WERI-Rb-1 (cell line): ENCODE results near the gene FHAD1.
"Not testable (repeated sequence)": the region's sequence is repeated elsewhere in the genome, so short reads cannot be mapped to it uniquely, and the experiment has no call there.

Source experiments
- DNase-seq: peaks from one replicate; pipeline ENCODE4 v3.0.0-alpha.2; 2020
- H3K27ac ChIP-seq: fragments of 250-450 bp; sonication (Bioruptor Pico); 2 replicates; pipeline ENCODE4 v1.5.1; 2020; ENCODE audit warnings: mild to moderate bottlenecking, moderate library complexity
- H3K27me3 ChIP-seq: fragments of 250-450 bp; sonication (Bioruptor Pico); 2 replicates; pipeline ENCODE4 v1.5.1; 2021; ENCODE audit warnings: mild to moderate bottlenecking, low read depth, moderate library complexity; ENCODE audit not compliant: insufficient read depth, severe bottlenecking
- H3K36me3 ChIP-seq: fragments of 250-450 bp; sonication (Bioruptor Pico); 2 replicates; pipeline ENCODE4 v1.5.1; 2020; ENCODE audit warnings: mild to moderate bottlenecking, moderate library complexity
- H3K4me3 ChIP-seq: 2 replicates; pipeline ENCODE4 v1.5.1; 2011; ENCODE audit warnings: low read depth, mild to moderate bottlenecking, control low read depth, low read length
- H3K9me3 ChIP-seq: fragments of 250-450 bp; sonication (Bioruptor Pico); 2 replicates; pipeline ENCODE4 v1.5.1; 2021; ENCODE audit warnings: mild to moderate bottlenecking, moderate library complexity; ENCODE audit not compliant: severe bottlenecking
- TF ChIP-seq, protein P1 (sequence below): IDR thresholded peaks from 2 replicates; pipeline ENCODE4 v1.5.1; 2011; ENCODE audit warnings: low read depth, mild to moderate bottlenecking, control low read depth, inconsistent platforms, low read length

FHAD1 gene

DNA sequence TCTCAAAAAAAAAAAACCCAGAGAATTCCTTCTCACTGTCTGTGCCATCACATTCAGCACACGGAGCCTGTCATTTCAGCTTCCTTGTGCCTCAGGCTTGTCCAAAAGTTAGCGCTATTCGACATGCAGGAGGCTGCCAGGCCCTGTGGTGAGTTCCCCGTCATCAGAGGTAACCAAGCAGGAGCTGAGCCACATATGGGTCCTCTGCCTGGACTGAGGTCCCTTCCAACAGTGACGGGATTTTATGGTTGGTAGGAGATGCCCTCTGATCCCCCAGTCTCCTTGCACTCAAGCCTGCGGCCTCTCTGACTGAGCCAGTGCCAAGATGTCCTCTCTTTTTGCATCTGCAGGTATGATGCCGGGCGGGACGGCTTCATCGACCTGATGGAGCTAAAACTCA is 178.5 kb downstream of the FHAD1 start:
- Histone ChIP-seq H3K36me3 (peaks cover 74% of the 10 kb centered on the region), H3K4me3 (no peak overlapping the region), H3K9me3 (peaks cover 1% of the 10 kb centered on the region), H3K27me3 (no peaks in the 10 kb centered on the region), H3K27ac (no peak overlapping the region)
- TF ChIP-seq, protein P1, sequence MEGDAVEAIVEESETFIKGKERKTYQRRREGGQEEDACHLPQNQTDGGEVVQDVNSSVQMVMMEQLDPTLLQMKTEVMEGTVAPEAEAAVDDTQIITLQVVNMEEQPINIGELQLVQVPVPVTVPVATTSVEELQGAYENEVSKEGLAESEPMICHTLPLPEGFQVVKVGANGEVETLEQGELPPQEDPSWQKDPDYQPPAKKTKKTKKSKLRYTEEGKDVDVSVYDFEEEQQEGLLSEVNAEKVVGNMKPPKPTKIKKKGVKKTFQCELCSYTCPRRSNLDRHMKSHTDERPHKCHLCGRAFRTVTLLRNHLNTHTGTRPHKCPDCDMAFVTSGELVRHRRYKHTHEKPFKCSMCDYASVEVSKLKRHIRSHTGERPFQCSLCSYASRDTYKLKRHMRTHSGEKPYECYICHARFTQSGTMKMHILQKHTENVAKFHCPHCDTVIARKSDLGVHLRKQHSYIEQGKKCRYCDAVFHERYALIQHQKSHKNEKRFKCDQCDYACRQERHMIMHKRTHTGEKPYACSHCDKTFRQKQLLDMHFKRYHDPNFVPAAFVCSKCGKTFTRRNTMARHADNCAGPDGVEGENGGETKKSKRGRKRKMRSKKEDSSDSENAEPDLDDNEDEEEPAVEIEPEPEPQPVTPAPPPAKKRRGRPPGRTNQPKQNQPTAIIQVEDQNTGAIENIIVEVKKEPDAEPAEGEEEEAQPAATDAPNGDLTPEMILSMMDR, result no peak
- DNase-seq, result no peak

DNA sequence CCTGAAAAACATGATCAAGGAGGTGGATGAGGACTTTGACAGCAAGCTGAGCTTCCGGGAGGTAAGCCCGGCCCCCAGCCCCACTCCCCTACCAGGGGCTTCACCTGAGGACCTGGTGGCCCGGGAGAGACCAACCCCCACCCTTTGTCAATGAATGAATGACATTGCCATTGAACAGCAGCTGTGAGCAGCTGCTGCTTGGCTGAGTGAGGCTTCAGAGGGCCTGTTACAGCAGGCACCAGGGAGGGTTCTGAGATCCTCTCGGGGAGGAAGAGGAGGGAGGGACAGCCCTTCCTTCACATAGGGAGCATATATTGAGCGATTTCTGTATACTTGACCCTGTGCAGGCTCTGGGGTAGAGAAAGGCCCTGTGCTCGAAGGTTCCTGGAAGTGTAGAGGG is 178.9 kb downstream of the FHAD1 start:
- Histone ChIP-seq H3K9me3 (no peaks in the 10 kb centered on the region), H3K27ac (no peak overlapping the region), H3K36me3 (peaks cover 74% of the 10 kb centered on the region), H3K4me3 (no peak overlapping the region), H3K27me3 (no peaks in the 10 kb centered on the region)
- no peak for DNase-seq
- TF ChIP-seq, protein P1, result no peak

DNA sequence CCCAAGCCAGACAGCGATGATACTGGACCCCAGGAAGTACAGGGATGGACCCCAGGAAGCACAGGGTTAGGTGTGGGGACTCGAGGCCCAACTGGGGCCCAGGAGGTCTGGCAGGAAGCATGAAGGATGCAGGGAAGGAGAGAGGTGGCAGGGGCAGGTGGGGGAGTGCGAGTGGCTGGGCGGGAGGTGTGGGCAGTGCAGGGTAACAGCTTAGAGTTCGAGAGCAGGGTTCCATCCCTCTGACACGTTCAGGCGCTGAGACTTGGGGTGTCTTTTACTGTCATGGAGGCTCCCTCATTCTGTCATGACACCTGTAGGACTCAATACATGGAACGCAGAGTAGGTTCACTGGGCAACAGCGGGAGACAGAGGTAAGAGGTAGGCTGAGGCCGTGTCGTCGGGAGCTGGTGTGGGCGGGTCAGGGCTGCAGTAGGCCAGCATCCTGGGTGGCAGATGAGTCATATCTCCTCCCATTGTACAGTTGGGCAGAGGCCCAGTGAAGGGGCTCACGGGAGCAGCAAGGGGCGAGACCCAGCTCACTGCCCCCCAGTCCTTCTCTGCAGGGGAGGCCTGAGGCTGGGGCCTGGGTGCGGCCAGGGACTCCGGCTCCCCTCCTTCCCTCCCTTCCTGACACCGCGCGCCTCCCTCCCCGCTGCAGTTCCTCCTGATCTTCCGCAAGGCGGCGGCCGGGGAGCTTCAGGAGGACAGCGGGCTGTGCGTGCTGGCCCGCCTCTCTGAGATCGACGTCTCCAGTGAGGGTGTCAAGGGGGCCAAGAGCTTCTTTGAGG is 179.7 kb downstream of the FHAD1 start:
- TF ChIP-seq, protein P1, result no peak
- Histone ChIP-seq H3K9me3 (no peaks in the 10 kb centered on the region), H3K27me3 (no peaks in the 10 kb centered on the region), H3K36me3 (peaks cover 73% of the 10 kb centered on the region), H3K4me3 (no peak overlapping the region), H3K27ac (no peak overlapping the region)
- no peak for DNase-seq

DNA sequence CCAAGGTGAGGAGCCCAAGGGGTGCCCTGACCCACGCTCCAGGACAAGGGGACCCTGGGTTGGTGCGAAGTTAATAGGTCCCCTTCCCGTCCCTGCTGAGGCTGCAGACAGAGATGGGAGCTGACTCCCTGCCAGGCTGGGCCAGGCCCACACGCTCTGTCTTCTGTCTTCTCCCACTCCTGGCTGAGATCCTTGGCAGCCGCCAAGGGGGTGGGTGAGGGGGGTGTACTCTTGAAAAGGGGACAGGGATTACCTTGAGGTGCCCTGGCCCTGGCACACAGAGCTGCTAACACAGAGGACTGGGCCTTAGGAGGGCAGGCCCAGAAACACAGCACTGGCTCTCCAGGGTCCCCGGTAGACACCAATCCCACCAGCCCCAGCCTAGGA is 180.2 kb downstream of the FHAD1 start:
- Histone ChIP-seq H3K9me3 (no peaks in the 10 kb centered on the region), H3K4me3 (no peak overlapping the region), H3K27ac (peak overlapping the region; percentile 31), H3K27me3 (no peaks in the 10 kb centered on the region), H3K36me3 (peaks cover 75% of the 10 kb centered on the region)
- no peak for DNase-seq
- TF ChIP-seq, protein P1, result no peak

DNA sequence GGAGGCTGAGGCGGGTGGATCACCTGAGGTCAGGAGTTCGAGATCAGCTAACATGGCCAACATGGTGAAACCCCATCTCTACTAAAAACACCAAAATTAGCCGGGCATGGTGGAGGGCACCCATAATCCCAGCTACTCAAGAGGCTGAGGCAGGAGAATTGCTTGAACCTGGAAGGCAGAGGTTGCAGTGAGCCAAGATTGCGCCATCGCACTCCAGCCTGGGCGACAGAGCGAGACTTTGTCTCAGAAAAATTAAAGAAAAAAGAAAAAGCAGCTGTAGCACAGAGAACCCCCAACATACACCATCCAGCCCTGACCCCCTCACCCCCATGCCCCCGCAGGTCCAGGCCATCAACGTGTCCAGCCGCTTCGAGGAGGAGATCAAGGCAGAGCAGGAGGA is 181.2 kb downstream of the FHAD1 start:
- H3K27ac ChIP-seq, H3K4me3 ChIP-seq, H3K27me3 ChIP-seq, H3K9me3 ChIP-seq, DNase-seq: not testable (repeated sequence)
- peaks cover 78% of the 10 kb centered on the region for H3K36me3 ChIP-seq

DNA sequence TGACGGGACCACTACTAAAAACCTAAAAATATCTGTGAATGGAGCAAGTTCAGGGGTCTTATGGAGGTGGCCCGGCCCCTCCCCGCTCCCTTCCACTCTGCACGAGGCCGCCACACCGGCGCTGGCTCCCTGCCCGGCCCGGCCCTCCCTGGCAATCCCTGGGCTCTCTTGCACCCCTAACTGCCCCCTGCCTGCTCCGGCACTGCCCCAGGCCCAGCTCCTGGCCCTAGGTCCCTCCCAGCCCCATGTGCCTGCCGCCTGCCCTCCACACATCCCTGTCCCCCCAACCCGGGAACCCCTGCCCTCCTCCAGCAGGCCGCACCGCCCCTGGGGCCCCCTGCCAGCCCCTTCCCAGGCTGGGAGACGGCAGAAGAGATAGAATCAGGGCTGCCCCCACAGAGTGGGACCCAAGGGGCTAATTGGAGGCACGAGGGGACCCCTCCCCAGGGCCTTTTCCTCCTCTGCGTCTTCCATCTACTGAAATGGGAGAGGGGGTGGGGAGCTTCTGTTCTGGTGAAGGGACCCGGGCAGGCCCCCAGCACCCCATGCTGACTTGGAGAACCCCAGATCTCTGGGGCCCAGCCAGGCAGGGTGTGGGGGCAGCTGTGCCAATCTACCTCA is 181.9 kb downstream of the FHAD1 start:
- peaks cover 72% of the 10 kb centered on the region for H3K36me3 ChIP-seq
- no peaks in the 10 kb centered on the region for H3K27me3 ChIP-seq
- H3K9me3 ChIP-seq, result no peaks in the 10 kb centered on the region
- no peak overlapping the region for H3K27ac ChIP-seq
- DNase-seq, result no peak
- no peak overlapping the region for H3K4me3 ChIP-seq
- TF ChIP-seq, protein P1, result no peak
